GM23338 (cell line): ENCODE data around the gene C12orf43. TPM values are rescaled to one million over a fixed set of nuclear protein-coding genes. Genes with fewer than 3 reads are reported as not detected.

Source experiments
- ATAC-seq: fragments of 200-7000 bp; cut with Tn5 transposase; 3 replicates; pipeline ENCODE4 v1.9.1; 2020
- DNase-seq: peaks from one replicate; pipeline ENCODE4 v3.0.0-alpha.2; 2015; ENCODE audit warnings: low spot score
- H2AFZ ChIP-seq: fragments of 200-600 bp; sonication (generic); 2 replicates; pipeline ENCODE4 v1.8.0; 2016; ENCODE audit warnings: antibody characterized with exemption, mild to moderate bottlenecking, moderate library complexity
- H3F3A ChIP-seq: fragments of 200-600 bp; sonication (generic); replicated peaks from 2 replicates; pipeline ENCODE4 v1.8.0; 2017; ENCODE audit warnings: antibody characterized with exemption, mixed run types, low read depth
- H3K27ac ChIP-seq: fragments of 200-600 bp; sonication (generic); 2 replicates; pipeline ENCODE4 v1.6.1; 2016; ENCODE audit warnings: low read depth
- H3K27me3 ChIP-seq: fragments of 200-600 bp; sonication (generic); 2 replicates; pipeline ENCODE4 v1.8.0; 2016; ENCODE audit warnings: mild to moderate bottlenecking, mixed run types, moderate library complexity; ENCODE audit not compliant: insufficient read depth
- H3K36me3 ChIP-seq: fragments of 200-600 bp; sonication (generic); 2 replicates; pipeline ENCODE4 v1.8.0; 2016; ENCODE audit warnings: mild to moderate bottlenecking; ENCODE audit not compliant: insufficient read depth
- H3K4me1 ChIP-seq: fragments of 200-600 bp; sonication (generic); 2 replicates; pipeline ENCODE4 v1.8.0; 2016; ENCODE audit warnings: mild to moderate bottlenecking, moderate library complexity; ENCODE audit not compliant: insufficient read depth
- H3K4me2 ChIP-seq: fragments of 200-600 bp; sonication (generic); 2 replicates; pipeline ENCODE4 v1.7.1; 2017; ENCODE audit warnings: mixed run types
- H3K4me3 ChIP-seq: fragments of 200-600 bp; sonication (generic); 2 replicates; pipeline ENCODE4 v1.6.1; 2016; ENCODE audit warnings: mixed run types
- H3K79me2 ChIP-seq: fragments of 200-600 bp; sonication (generic); replicated peaks from 2 replicates; pipeline ENCODE4 v1.8.0; 2017; ENCODE audit warnings: mild to moderate bottlenecking; ENCODE audit not compliant: insufficient read depth
- H3K9me2 ChIP-seq: fragments of 200-600 bp; sonication (generic); 2 replicates; pipeline ENCODE4 v1.8.0; 2017; ENCODE audit not compliant: insufficient read depth
- H4K20me1 ChIP-seq: fragments of 200-600 bp; sonication (generic); replicated peaks from 2 replicates; pipeline ENCODE4 v1.8.0; 2017; ENCODE audit warnings: mild to moderate bottlenecking; ENCODE audit not compliant: insufficient read depth
- H3K27ac Mint-ChIP-seq: 2 replicates; pipeline ENCODE4 v1.8.0; 2020; ENCODE audit warnings: inconsistent platforms, mild to moderate bottlenecking, moderate library complexity, mixed read lengths
- H3K27me3 Mint-ChIP-seq: 3 replicates; pipeline ENCODE4 v1.8.0; 2022; ENCODE audit warnings: low read depth, mild to moderate bottlenecking, moderate library complexity, mixed read lengths, inconsistent platforms; ENCODE audit not compliant: insufficient read depth, poor library complexity
- H3K36me3 Mint-ChIP-seq: 3 replicates; pipeline ENCODE4 v1.8.0; 2021; ENCODE audit warnings: low read depth, mild to moderate bottlenecking, inconsistent platforms, moderate library complexity, mixed read lengths
- H3K4me1 Mint-ChIP-seq: 3 replicates; pipeline ENCODE4 v1.8.0; 2020; ENCODE audit warnings: mild to moderate bottlenecking, inconsistent platforms, mixed read lengths
- H3K4me3 Mint-ChIP-seq: 3 replicates; pipeline ENCODE4 v1.8.0; 2021; ENCODE audit warnings: moderate library complexity, mild to moderate bottlenecking, inconsistent platforms, mixed read lengths
- H3K9me3 Mint-ChIP-seq: 3 replicates; pipeline ENCODE4 v1.8.0; 2020; ENCODE audit warnings: moderate library complexity, mild to moderate bottlenecking, inconsistent platforms, mixed read lengths
- CREB1 ChIP-seq: fragments of 250-450 bp; sonication (Bioruptor Pico); IDR thresholded peaks from 2 replicates; pipeline ENCODE4 v1.5.0; 2020; ENCODE audit warnings: low read depth, mild to moderate bottlenecking, moderate library complexity
- EZH2 ChIP-seq: fragments of 200-600 bp; sonication (generic); IDR thresholded peaks from one replicate; pipeline ENCODE4 v1.8.0; 2017; ENCODE audit warnings: antibody characterized with exemption, mild to moderate bottlenecking, low read depth; ENCODE audit not compliant: unreplicated experiment
- EZH2phosphoT487 ChIP-seq: fragments of 200-600 bp; sonication (generic); IDR thresholded peaks from one replicate; pipeline ENCODE4 v1.8.1; 2018; ENCODE audit warnings: antibody characterized with exemption; ENCODE audit not compliant: unreplicated experiment
- JUNB ChIP-seq: IDR thresholded peaks from one replicate; pipeline ENCODE4 v1.6.1; 2016; ENCODE audit warnings: antibody characterized with exemption; ENCODE audit not compliant: unreplicated experiment
- NANOG ChIP-seq: IDR thresholded peaks from 2 replicates; pipeline ENCODE4 v1.6.1; 2016; ENCODE audit warnings: antibody characterized with exemption, borderline replicate concordance
- POLR2AphosphoS5 ChIP-seq: IDR thresholded peaks from 2 replicates; pipeline ENCODE4 v1.6.1; 2016; ENCODE audit warnings: antibody characterized with exemption, low read depth
- STAT1 ChIP-seq: IDR thresholded peaks from one replicate; pipeline ENCODE4 v1.6.1; 2016; ENCODE audit warnings: antibody characterized with exemption; ENCODE audit not compliant: unreplicated experiment
- ZNF114 ChIP-seq: fragments of 250-450 bp; sonication (Bioruptor Pico); IDR thresholded peaks from 2 replicates; pipeline ENCODE4 v1.5.0; 2020; ENCODE audit warnings: mild to moderate bottlenecking, moderate library complexity
- ZNF331 ChIP-seq: fragments of 250-450 bp; sonication (Bioruptor Pico); IDR thresholded peaks from 2 replicates; pipeline ENCODE4 v1.5.0; 2020; ENCODE audit warnings: low read depth, mild to moderate bottlenecking, moderate library complexity
- polyA plus RNA-seq: library from polyadenylated mRNA; unstranded; fragments of >200 nt; fragmentation: Nextera tagmentation; extraction: Ambion mirVana; gene quantifications from 2 replicates; pipeline ENCODE4 v1.2.1, GENCODE V29; 2016
- total RNA-seq: library from RNA; depleted of rRNA; stranded (reverse); fragments of >200 nt; shearing (Covaris generic); gene quantifications from 2 replicates; pipeline ENCODE4 v1.2.3, GENCODE V29; 2014
- TF ChIP-seq, protein P1 (sequence below), 2 experiments: fragments of 200-600 bp in 1 of 2; sonication (generic) in 1 of 2; conservative IDR thresholded peaks; 2 replicates each; pipeline versions ENCODE4 v1.5.1 to v1.6.1; 2016 to 2017; ENCODE audit warnings: antibody characterized with exemption in 2 of 2, low read depth in 2 of 2, mild to moderate bottlenecking in 2 of 2, moderate library complexity in 1 of 2
- TF ChIP-seq, protein P2 (sequence below): IDR thresholded peaks from one replicate; pipeline ENCODE4 v1.6.1; 2018; ENCODE audit warnings: antibody characterized with exemption; ENCODE audit not compliant: unreplicated experiment
- TF ChIP-seq, protein P3 (sequence below): IDR thresholded peaks from 2 replicates; pipeline ENCODE4 v1.6.1; 2016; ENCODE audit warnings: antibody characterized with exemption

C12orf43 gene
- total and polyA plus RNA-seq, 2 experiments from 2014 or later = 15.2 to 20.7 TPM

DNA sequence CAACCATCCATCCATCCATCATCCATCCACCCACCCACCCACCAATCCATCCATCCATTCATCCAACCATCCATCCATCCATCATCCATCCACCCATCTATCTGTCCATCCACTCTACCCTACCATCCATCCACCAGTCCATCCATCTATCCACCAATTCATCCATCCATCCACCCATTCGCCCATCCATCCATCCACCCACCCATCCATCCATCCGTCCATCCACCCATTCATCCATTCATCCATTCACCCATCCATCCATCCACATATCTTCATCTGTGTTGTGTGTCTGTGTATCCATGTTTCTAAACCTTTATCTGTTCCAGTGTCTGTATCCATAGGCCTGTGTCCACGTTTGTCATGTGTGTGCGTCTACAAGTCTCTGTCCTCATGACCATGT is 28.1 kb downstream of the C12orf43 start (continued):
- TF ChIP-seq ZNF114 (no peak), POLR2AphosphoS5 (no peak)
- TF ChIP-seq, protein P1, sequence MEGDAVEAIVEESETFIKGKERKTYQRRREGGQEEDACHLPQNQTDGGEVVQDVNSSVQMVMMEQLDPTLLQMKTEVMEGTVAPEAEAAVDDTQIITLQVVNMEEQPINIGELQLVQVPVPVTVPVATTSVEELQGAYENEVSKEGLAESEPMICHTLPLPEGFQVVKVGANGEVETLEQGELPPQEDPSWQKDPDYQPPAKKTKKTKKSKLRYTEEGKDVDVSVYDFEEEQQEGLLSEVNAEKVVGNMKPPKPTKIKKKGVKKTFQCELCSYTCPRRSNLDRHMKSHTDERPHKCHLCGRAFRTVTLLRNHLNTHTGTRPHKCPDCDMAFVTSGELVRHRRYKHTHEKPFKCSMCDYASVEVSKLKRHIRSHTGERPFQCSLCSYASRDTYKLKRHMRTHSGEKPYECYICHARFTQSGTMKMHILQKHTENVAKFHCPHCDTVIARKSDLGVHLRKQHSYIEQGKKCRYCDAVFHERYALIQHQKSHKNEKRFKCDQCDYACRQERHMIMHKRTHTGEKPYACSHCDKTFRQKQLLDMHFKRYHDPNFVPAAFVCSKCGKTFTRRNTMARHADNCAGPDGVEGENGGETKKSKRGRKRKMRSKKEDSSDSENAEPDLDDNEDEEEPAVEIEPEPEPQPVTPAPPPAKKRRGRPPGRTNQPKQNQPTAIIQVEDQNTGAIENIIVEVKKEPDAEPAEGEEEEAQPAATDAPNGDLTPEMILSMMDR (conservative IDR thresholded peaks at IDR 0.05; ENCODE audit: low read depth in 2 of 2) = no peak

GRCh38 chr12:120984351-120984898 is 31.9 kb downstream of the C12orf43 start:
- peak overlapping the region; percentile 39; the same call in 1 of the 2 replicates for H2AFZ ChIP-seq
- H3K27ac Mint-ChIP-seq = no peak overlapping the region
- TF ChIP-seq NANOG (no peak), STAT1 (no peak), JUNB (no peak), EZH2phosphoT487 (no peak), ZNF331 (CRISPR knock-in tag) (no peak), CREB1 (CRISPR knock-in tag) (no peak), ZNF114 (no peak), EZH2 (no peak), POLR2AphosphoS5 (no peak)
- TF ChIP-seq, protein P1 (conservative IDR thresholded peaks at IDR 0.05; ENCODE audit: low read depth in 2 of 2) = no peak
- TF ChIP-seq, protein P2, sequence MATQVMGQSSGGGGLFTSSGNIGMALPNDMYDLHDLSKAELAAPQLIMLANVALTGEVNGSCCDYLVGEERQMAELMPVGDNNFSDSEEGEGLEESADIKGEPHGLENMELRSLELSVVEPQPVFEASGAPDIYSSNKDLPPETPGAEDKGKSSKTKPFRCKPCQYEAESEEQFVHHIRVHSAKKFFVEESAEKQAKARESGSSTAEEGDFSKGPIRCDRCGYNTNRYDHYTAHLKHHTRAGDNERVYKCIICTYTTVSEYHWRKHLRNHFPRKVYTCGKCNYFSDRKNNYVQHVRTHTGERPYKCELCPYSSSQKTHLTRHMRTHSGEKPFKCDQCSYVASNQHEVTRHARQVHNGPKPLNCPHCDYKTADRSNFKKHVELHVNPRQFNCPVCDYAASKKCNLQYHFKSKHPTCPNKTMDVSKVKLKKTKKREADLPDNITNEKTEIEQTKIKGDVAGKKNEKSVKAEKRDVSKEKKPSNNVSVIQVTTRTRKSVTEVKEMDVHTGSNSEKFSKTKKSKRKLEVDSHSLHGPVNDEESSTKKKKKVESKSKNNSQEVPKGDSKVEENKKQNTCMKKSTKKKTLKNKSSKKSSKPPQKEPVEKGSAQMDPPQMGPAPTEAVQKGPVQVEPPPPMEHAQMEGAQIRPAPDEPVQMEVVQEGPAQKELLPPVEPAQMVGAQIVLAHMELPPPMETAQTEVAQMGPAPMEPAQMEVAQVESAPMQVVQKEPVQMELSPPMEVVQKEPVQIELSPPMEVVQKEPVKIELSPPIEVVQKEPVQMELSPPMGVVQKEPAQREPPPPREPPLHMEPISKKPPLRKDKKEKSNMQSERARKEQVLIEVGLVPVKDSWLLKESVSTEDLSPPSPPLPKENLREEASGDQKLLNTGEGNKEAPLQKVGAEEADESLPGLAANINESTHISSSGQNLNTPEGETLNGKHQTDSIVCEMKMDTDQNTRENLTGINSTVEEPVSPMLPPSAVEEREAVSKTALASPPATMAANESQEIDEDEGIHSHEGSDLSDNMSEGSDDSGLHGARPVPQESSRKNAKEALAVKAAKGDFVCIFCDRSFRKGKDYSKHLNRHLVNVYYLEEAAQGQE = no peak
- TF ChIP-seq, protein P3, sequence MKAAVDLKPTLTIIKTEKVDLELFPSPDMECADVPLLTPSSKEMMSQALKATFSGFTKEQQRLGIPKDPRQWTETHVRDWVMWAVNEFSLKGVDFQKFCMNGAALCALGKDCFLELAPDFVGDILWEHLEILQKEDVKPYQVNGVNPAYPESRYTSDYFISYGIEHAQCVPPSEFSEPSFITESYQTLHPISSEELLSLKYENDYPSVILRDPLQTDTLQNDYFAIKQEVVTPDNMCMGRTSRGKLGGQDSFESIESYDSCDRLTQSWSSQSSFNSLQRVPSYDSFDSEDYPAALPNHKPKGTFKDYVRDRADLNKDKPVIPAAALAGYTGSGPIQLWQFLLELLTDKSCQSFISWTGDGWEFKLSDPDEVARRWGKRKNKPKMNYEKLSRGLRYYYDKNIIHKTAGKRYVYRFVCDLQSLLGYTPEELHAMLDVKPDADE = no peak

More at GRCh38 chr12:120984351-120984898, 31.9 kb downstream of the C12orf43 start:
- no peak overlapping the region; the same call in 2 of the 3 replicates for H3K4me3 Mint-ChIP-seq
- H3K36me3 Mint-ChIP-seq = no peaks in the 10 kb centered on the region; the same call in 2 of the 3 replicates
- H3K27me3 ChIP-seq = no peaks in the 10 kb centered on the region
- H3K9me3 Mint-ChIP-seq = peaks cover under 1% of the 10 kb centered on the region; the same call in 1 of the 3 replicates
- 0 out of 2 replicates have a peak overlapping the region, but pooled peaks have one; percentile 6 for H3K4me2 ChIP-seq
- DNase-seq (peak; percentile 26), ATAC-seq (peak; percentile 19; the same call in 2 of the 3 replicates)
- H4K20me1 ChIP-seq = no peaks in the 10 kb centered on the region
- H3K4me3 ChIP-seq = no peak overlapping the region
- no peaks in the 10 kb centered on the region for H3K27me3 Mint-ChIP-seq
- peaks cover 19% of the 10 kb centered on the region for H3K4me1 Mint-ChIP-seq
- peaks cover 9% of the 10 kb centered on the region; the same call in 1 of the 2 replicates for H3K4me1 ChIP-seq
- no peaks in the 10 kb centered on the region for H3K79me2 ChIP-seq
- H3K27ac ChIP-seq = no peak overlapping the region
- no peaks in the 10 kb centered on the region for H3F3A ChIP-seq
- H3K36me3 ChIP-seq = no peaks in the 10 kb centered on the region
- no peaks in the 10 kb centered on the region for H3K9me2 ChIP-seq
